Fibroblast of lung (primary cell): ENCODE data around the gene CMTM5. TPM values are rescaled to one million over a fixed set of nuclear protein-coding genes. Genes with fewer than 3 reads are reported as not detected.

Source experiments
- DNase-seq, 2 donors: peaks; one replicate each; pipeline versions ENCODE4 v3.0.0 to v3.0.0-alpha.2; 2010; ENCODE audit warnings: low read depth in 2 of 2
- H2AFZ ChIP-seq: 2 replicates; pipeline ENCODE4 v1.5.1; 2012; ENCODE audit warnings: low read length, control low read depth, inconsistent platforms
- H3K27ac ChIP-seq: 2 replicates; pipeline ENCODE4 v1.5.1; 2011; ENCODE audit warnings: low read length, control low read depth; ENCODE audit not compliant: insufficient read depth
- H3K27me3 ChIP-seq: 2 replicates; pipeline ENCODE4 v1.5.1; 2011; ENCODE audit warnings: mild to moderate bottlenecking, low read length; ENCODE audit not compliant: control insufficient read depth, insufficient read depth
- H3K36me3 ChIP-seq: 2 replicates; pipeline ENCODE4 v1.5.1; 2011; ENCODE audit warnings: low read length; ENCODE audit not compliant: control insufficient read depth, insufficient read depth
- H3K4me1 ChIP-seq: 2 replicates; pipeline ENCODE4 v1.5.1; 2011; ENCODE audit warnings: low read length; ENCODE audit not compliant: control insufficient read depth, insufficient read depth; ENCODE audit errors: extremely low read depth
- H3K4me2 ChIP-seq: 2 replicates; pipeline ENCODE4 v1.5.1; 2011; ENCODE audit warnings: low read length, control low read depth; ENCODE audit not compliant: insufficient read depth; ENCODE audit errors: extremely low read depth
- H3K4me3 ChIP-seq, 4 experiments: fragments of 200-600 bp in 1 of 4; sonication (generic) in 1 of 4; replicated peaks in 1 of 4; 2 replicates each; pipeline ENCODE4 v1.5.1; 2011 to 2016; ENCODE audit warnings: low read length in 4 of 4, low read depth in 3 of 4, mild to moderate bottlenecking in 3 of 4, control low read depth in 2 of 4, inconsistent platforms in 1 of 4, mixed read lengths in 1 of 4; ENCODE audit not compliant: insufficient read depth in 1 of 4; ENCODE audit errors: control extremely low read depth in 1 of 4
- H3K79me2 ChIP-seq: 2 replicates; pipeline ENCODE4 v1.5.1; 2012; ENCODE audit warnings: mild to moderate bottlenecking, low read length, inconsistent platforms; ENCODE audit not compliant: control insufficient read depth, insufficient read depth
- H3K9ac ChIP-seq: 2 replicates; pipeline ENCODE4 v1.5.1; 2011; ENCODE audit warnings: mild to moderate bottlenecking, low read length, control low read depth; ENCODE audit not compliant: insufficient read depth
- H3K9me3 ChIP-seq: 2 replicates; pipeline ENCODE4 v1.5.1; 2012; ENCODE audit warnings: low read depth, low read length; ENCODE audit not compliant: control insufficient read depth, insufficient read depth
- H4K20me1 ChIP-seq: 2 replicates; pipeline ENCODE4 v1.5.1; 2011; ENCODE audit warnings: low read length; ENCODE audit not compliant: control insufficient read depth, insufficient read depth; ENCODE audit errors: extremely low read depth
- EZH2 ChIP-seq: IDR thresholded peaks from 2 replicates; pipeline ENCODE4 v1.5.1; 2012; ENCODE audit warnings: low read length, control low read depth, mild to moderate bottlenecking; ENCODE audit errors: missing control alignments
- polyA plus RNA-seq, 2 donors: library from polyadenylated mRNA; depleted of rRNA in 1 of 2; stranded (reverse) in 1 of 2; unstranded in 1 of 2; fragments of >200 nt; gene quantifications; 2 replicates each; pipeline ENCODE4 v1.2.1, GENCODE V29; 2011 to 2012; ENCODE audit warnings: missing spikeins in 1 of 2
- total RNA-seq: library from RNA; depleted of rRNA; stranded (reverse); fragments of >200 nt; gene quantifications from 2 replicates; pipeline ENCODE4 v1.2.1, GENCODE V29; 2014
- TF ChIP-seq, protein P1 (sequence below), 2 donors: IDR thresholded peaks in 1 of 2; conservative IDR thresholded peaks in 1 of 2; 1 replicate in 1 of 2; 2 replicates in 1 of 2; pipeline ENCODE4 v1.5.1; 2011 to 2012; ENCODE audit warnings: low read length in 2 of 2, control low read depth in 1 of 2, inconsistent platforms in 1 of 2, low read depth in 1 of 2, mild to moderate bottlenecking in 1 of 2

The CMTM5 gene
- total and polyA plus RNA-seq, 2 donors (not counting 1 experiment from before 2014, with no cell fraction given) = 0.08 to 0.33 TPM

DNA sequence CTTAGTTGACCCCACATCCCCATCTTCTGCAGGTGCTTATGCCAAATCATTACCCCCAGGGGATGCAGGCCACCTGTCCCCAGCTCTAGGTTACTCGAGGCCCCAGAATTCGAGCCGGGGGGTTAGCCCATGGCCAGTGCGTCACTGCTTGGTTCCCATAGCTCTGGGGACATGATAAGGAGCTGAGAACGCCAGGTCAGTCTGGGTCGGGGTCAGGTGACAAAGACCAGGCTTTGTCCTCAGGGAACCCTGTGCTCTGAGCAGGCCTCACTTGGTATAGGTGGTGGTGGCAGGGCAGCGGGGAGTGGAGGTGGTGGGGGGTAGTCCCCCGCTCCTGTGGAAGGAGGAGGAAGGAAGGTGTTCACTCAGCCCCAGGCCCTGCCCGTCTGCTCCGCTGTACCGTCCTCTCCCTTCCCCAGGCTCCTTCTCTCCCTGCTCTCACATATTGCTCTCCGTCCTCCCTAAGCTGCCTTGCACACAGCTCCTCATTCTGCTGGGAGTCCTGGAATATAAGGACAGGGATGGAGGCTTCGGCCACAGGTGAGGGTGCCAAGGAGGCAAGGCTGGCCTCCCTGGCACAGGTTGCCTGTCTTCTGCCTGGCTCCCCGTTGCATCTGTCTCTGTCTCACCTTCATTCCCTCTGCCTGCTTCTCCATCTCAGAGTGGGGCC lies 33.3 kb downstream of the CMTM5 start:
- H3K4me2 ChIP-seq = no peak overlapping the region
- no peaks in the 10 kb centered on the region for H3K36me3 ChIP-seq
- H3K27ac ChIP-seq = no peak overlapping the region
- no peak for DNase-seq
- H3K9ac ChIP-seq = no peak overlapping the region
- H3K9me3 ChIP-seq = no peaks in the 10 kb centered on the region
- peaks cover 6% of the 10 kb centered on the region for H3K27me3 ChIP-seq
- no peaks in the 10 kb centered on the region for H3K4me1 ChIP-seq
- no peaks in the 10 kb centered on the region for H4K20me1 ChIP-seq
- no peak overlapping the region for H2AFZ ChIP-seq
- no peak overlapping the region for H3K4me3 ChIP-seq
- TF ChIP-seq, protein P1, sequence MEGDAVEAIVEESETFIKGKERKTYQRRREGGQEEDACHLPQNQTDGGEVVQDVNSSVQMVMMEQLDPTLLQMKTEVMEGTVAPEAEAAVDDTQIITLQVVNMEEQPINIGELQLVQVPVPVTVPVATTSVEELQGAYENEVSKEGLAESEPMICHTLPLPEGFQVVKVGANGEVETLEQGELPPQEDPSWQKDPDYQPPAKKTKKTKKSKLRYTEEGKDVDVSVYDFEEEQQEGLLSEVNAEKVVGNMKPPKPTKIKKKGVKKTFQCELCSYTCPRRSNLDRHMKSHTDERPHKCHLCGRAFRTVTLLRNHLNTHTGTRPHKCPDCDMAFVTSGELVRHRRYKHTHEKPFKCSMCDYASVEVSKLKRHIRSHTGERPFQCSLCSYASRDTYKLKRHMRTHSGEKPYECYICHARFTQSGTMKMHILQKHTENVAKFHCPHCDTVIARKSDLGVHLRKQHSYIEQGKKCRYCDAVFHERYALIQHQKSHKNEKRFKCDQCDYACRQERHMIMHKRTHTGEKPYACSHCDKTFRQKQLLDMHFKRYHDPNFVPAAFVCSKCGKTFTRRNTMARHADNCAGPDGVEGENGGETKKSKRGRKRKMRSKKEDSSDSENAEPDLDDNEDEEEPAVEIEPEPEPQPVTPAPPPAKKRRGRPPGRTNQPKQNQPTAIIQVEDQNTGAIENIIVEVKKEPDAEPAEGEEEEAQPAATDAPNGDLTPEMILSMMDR (conservative IDR thresholded peaks at IDR 0.05 in 1 of 2, IDR thresholded peaks at IDR 0.05 in 1 of 2; ENCODE audit: low read depth in 1 of 2, low read length in 2 of 2) = no peak
- no peak for TF ChIP-seq EZH2
- H3K79me2 ChIP-seq = no peaks in the 10 kb centered on the region

DNA sequence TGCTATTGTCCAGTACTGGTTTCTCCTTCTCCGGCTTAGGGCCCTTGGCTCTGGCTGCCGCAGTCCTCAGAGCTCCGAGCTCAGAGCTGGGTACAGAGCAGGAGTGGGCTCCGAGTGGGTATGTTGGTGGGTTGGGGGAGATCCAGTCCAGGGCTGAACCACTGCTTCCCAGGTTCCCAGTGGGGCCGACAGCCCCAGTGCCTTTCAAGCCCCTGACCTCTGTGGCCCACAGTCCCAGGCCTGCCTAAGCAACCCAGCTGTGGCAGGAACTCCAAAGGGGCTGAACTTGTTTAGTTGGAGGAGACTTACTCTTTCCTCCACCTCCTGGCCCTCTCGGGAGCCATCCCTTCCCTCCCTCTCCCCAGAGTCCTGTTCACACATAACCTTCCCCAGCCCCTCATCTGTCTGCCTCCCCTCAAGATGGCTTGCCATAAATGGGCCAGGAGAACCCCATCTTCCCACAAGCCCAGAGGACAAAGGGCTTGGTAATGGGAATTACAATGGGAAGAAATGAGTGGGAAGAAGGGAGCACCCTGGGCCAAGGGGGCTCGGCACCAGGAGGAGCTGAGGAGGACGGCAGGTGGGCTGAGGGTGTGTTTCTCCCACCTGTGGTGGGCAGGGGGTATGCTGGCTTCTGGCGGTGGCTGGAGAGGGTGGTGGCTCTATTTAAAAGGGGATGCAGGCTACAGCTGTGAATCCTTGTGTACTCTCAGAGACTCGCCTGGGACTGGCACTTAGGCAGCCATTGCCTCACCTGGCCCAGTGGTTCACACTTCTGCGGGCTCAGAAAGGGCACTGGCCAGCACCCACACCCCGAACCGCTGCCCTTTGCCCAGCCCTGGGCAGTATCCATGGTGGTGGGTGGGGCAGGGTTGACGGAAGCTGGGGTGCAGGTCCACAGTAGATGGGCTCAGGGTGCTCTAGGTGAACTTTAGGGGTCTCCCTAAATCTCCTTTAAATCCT lies 35.0 kb downstream of the CMTM5 start:
- Histone ChIP-seq H3K4me2 (no peak overlapping the region), H2AFZ (no peak overlapping the region), H4K20me1 (no peaks in the 10 kb centered on the region), H3K9me3 (no peaks in the 10 kb centered on the region), H3K4me1 (no peaks in the 10 kb centered on the region), H3K27ac (no peak overlapping the region), H3K4me3 (no peak overlapping the region), H3K9ac (no peak overlapping the region), H3K79me2 (no peaks in the 10 kb centered on the region), H3K36me3 (no peaks in the 10 kb centered on the region), H3K27me3 (peaks cover 6% of the 10 kb centered on the region)
- TF ChIP-seq, protein P1 (conservative IDR thresholded peaks at IDR 0.05 in 1 of 2, IDR thresholded peaks at IDR 0.05 in 1 of 2; ENCODE audit: low read depth in 1 of 2, low read length in 2 of 2) = no peak
- TF ChIP-seq EZH2 = no peak
- DNase-seq = no peak

DNA sequence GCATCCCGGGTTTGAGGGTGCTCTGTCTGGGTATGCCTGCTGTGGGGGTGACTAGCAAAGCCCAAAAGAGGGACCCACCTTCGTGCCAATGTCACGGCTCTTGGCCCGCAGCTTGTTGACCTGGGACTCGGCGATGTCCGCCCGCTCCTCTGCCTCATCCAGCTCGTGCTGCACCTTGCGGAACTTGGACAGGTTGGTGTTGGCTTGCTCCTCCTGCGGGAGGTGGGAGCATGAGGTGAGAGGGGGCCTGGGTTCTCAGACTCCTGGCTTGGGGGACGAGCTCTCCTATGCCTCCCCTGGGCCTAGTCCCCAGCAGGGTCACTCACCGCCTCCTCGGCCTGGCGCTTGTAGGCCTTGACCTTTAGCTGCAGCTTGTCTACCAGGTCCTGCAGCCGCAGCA lies 36.8 kb downstream of the CMTM5 start:
- no peak for TF ChIP-seq EZH2
- H3K4me1 ChIP-seq = no peaks in the 10 kb centered on the region
- no peak overlapping the region for H3K27ac ChIP-seq
- H3K79me2 ChIP-seq = no peaks in the 10 kb centered on the region
- H3K4me2 ChIP-seq = no peak overlapping the region
- H3K4me3 ChIP-seq = no peak overlapping the region
- no peaks in the 10 kb centered on the region for H4K20me1 ChIP-seq
- H2AFZ ChIP-seq = no peak overlapping the region
- peaks cover 6% of the 10 kb centered on the region for H3K27me3 ChIP-seq
- DNase-seq = no peak
- no peaks in the 10 kb centered on the region for H3K9me3 ChIP-seq
- no peak overlapping the region for H3K9ac ChIP-seq
- no peaks in the 10 kb centered on the region for H3K36me3 ChIP-seq
